ENCODE results near the gene SIGLEC7.

GRCh38 chr19:51200071-51200666 is 58.1 kb downstream of the SIGLEC7 start:
- no peak for TF ChIP-seq POLR2AphosphoS5 (IDR thresholded peaks at IDR 0.05)
- no peak for TF ChIP-seq CTCF (IDR thresholded peaks at IDR 0.05 in 8 of 11, conservative IDR thresholded peaks at IDR 0.05 in 3 of 11)
- TF ChIP-seq POLR2A (IDR thresholded peaks at IDR 0.05) = no peak

All from spleen (tissue), 7 donors.